GM12864 (cell line): ENCODE measurements around the gene PTOV1.

Experiments used
- DNase-seq: peaks from one replicate; pipeline ENCODE4 v3.0.0-alpha.2; 2011; ENCODE audit warnings: low read depth
- H3K4me3 ChIP-seq: 2 replicates; pipeline ENCODE4 v1.5.1; 2011; ENCODE audit warnings: mild to moderate bottlenecking, low read depth, low read length, control low read depth
- CTCF ChIP-seq: IDR thresholded peaks from 2 replicates; pipeline ENCODE4 v1.5.1; 2011; ENCODE audit warnings: low read depth, mild to moderate bottlenecking, moderate library complexity, low read length, control low read depth, inconsistent platforms; ENCODE audit errors: missing control alignments

The PTOV1 gene

DNA sequence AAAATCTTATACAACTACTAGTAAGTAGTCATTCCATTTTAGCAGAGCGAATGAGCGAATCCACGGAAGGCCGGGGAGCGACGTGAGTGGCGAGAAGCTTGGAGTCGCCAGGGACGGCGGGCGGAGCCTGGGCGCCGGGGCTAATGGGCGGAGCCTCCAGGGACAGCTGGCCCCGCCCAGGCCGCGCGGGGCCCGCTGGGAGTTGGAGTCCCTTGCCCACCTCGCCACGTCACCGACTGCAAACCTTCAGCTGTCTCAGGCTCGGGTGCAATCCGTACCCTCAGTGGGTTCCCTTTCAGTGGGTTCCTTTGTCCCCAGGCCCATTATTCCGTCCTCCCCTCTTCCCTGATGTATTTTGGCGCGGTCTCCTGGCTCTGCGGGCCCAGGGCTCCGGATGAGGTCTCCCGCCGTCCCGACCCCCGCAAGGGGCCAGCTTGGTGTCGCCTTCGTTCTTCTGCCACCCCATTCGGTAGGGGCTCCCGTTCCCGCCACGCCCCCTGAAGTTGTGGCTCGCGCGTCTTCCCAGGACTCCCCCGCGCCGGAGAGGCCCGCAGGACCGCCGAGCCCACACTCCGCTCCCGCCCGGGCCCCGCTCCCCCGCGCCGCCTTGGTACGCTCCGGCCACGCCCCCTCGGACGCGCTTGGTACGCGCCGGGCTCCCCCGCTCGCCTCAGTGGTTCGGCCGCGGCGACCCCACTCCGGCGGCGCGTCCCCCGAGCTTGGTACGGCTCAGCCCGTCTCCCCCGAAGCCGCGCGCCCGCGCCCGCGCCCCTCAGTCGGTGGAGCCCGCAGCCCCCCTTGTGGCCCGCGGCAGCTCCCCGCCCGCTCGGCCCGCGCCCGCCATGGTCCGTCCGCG, at the start of gene PTOV1:
PTOV1 (plus strand) TSS at position 673 of the 856 bp plus-strand sequence.
- DNase-seq = peak; percentile 61
- no peak for TF ChIP-seq CTCF
- peak within 1 kb of the TSS; percentile 90 for H3K4me3 ChIP-seq

- no peak for DNase-seq
- TF ChIP-seq CTCF = no peak
- H3K4me3 ChIP-seq = no peak overlapping the region
Observed at GRCh38 chr19:49801401-49801888, 49.5 kb upstream of the PTOV1 start.

DNA sequence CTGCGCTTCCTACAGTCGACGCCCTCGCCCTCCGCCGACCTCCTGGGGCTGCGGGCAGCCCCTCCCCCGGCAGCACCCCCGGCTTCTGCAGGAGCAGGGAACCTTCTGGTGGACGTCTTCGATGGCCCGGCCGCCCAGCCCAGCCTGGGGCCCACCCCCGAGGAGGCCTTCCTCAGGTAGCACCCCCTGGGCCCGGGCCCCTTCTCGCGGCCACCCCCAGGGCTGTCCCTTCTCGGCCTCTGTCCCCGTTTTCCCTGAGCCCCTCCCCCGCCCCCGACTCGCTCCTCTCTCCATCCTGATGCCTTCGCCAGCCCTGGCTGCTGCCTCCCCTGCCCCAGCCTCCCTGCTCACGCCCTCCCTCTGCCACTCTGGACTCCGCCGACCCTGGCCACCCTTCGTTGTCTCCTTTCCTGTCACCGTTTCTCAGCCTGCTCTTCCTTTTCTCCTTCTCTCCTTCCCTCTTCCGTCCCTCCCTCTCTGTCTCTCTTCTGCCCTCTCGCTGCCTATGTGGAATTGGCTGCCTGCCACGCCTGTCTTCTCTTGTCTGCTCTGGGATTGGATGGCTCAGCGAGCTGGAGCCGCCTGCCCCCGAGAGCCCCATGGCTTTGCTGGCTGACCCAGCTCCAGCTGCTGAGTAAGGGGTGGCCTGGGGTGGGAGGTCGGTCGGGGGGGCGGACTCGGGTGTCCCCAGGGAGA, 48.8 kb upstream of the PTOV1 start:
- no peak overlapping the region for H3K4me3 ChIP-seq
- DNase-seq = no peak
- TF ChIP-seq CTCF = no peak

- no peak for DNase-seq
- H3K4me3 ChIP-seq = no peak overlapping the region
- no peak for TF ChIP-seq CTCF
Observed at GRCh38 chr19:49802836-49803528, 48.0 kb upstream of the PTOV1 start.

DNA sequence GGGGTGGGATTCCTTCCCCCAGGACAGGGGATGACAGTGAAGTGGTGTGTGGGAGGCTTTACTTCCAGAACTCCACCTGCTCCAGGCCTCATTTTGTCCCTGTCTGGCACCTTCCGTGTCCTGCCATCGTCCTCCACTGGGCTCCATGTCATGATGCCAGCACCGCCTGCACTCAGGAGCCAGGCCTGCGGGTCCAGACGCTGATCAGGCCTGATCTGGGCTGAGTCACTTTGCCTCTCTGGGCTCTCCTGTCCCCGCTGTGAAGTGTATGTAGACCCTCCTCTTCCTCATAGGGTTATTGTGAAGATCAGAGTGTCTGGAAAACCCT, 47.5 kb upstream of the PTOV1 start:
- no peak for TF ChIP-seq CTCF
- DNase-seq = no peak
- no peak overlapping the region for H3K4me3 ChIP-seq

DNA sequence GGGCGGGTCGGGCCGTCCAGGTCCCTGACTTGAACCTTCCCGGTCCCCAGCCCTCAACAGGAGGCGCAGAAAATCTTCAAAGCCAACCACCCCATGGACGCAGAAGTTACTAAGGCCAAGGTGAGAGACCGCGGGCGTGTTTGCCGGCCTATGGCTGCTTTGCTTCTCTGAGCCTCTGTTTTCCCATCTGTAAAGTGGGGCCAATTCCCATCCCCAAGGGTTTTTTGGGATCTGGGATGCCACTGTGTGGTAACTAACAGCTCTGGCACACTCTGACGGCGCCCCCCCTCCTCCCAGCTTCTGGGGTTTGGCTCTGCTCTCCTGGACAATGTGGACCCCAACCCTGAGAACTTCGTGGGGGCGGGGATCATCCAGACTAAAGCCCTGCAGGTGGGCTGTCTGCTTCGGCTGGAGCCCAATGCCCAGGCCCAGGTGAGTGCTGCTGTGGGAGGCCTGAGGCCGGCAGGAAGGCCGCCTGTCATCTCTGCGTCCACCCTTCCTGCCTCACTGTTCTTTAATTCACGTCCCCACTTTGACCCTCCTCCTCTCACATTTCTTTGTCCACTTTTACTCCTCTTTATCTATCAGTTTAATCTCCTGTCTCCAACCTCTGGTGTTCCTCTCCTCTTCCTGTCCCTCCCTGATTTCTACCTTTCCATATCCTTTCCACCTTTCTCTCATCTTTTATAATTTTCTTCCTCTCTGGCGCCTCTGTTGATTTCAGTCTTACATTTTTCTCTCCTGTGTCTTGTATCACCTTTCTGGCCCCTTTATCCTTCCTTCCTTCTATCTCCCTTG, 44.9 kb upstream of the PTOV1 start:
- no peak for DNase-seq
- no peak overlapping the region for H3K4me3 ChIP-seq
- no peak for TF ChIP-seq CTCF
